ENCODE data around the gene NDUFV2.

The NDUFV2 gene

DNA sequence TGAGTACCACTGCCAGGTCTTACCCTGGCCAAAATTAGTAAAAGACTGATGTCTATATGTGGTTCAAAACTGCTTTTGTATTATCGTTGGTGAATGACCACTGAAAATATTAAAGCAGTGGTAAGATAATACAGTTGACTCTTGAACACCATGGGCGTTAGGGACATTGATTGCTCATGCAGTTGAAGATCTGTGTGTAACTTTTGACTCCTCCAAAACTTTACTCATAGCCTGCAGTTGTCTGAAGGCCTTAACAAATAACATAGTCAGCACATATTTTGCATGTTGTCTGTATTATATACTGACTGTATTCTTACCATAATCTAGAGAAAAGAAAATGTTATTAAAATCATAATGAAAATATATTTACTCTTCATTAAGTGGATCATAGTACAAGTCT lies 28.3 kb downstream of the NDUFV2 start:
- no peak for DNase-seq
- Histone ChIP-seq H3K9me3 (no peaks in the 10 kb centered on the region), H3K27me3 (no peaks in the 10 kb centered on the region), H3K4me1 (no peaks in the 10 kb centered on the region), H3K4me3 (ENCODE audit: low read depth, low read length) (no peak overlapping the region), H3K36me3 (peaks cover 19% of the 10 kb centered on the region)
- TF ChIP-seq CTCF (IDR thresholded peaks at IDR 0.05; ENCODE audit: low read depth, low read length): no peak

- Histone ChIP-seq H3K4me1 (no peaks in the 10 kb centered on the region), H3K4me3 (ENCODE audit: low read depth, low read length) (no peak overlapping the region), H3K36me3 (peaks cover 12% of the 10 kb centered on the region), H3K9me3 (no peaks in the 10 kb centered on the region), H3K27me3 (no peaks in the 10 kb centered on the region)
- no peak for TF ChIP-seq CTCF (IDR thresholded peaks at IDR 0.05; ENCODE audit: low read depth, low read length)
- no peak for DNase-seq
Measured at GRCh38 chr18:9132628-9133027, 30.1 kb downstream of the NDUFV2 start.

- TF ChIP-seq CTCF (IDR thresholded peaks at IDR 0.05; ENCODE audit: low read depth, low read length): no peak
- Histone ChIP-seq H3K4me3 (ENCODE audit: low read depth, low read length) (no peak overlapping the region), H3K27me3 (no peaks in the 10 kb centered on the region), H3K4me1 (no peaks in the 10 kb centered on the region), H3K9me3 (no peaks in the 10 kb centered on the region), H3K36me3 (peaks cover 9% of the 10 kb centered on the region)
- DNase-seq: no peak
Measured at GRCh38 chr18:9133225-9133624, 30.7 kb downstream of the NDUFV2 start.

DNA sequence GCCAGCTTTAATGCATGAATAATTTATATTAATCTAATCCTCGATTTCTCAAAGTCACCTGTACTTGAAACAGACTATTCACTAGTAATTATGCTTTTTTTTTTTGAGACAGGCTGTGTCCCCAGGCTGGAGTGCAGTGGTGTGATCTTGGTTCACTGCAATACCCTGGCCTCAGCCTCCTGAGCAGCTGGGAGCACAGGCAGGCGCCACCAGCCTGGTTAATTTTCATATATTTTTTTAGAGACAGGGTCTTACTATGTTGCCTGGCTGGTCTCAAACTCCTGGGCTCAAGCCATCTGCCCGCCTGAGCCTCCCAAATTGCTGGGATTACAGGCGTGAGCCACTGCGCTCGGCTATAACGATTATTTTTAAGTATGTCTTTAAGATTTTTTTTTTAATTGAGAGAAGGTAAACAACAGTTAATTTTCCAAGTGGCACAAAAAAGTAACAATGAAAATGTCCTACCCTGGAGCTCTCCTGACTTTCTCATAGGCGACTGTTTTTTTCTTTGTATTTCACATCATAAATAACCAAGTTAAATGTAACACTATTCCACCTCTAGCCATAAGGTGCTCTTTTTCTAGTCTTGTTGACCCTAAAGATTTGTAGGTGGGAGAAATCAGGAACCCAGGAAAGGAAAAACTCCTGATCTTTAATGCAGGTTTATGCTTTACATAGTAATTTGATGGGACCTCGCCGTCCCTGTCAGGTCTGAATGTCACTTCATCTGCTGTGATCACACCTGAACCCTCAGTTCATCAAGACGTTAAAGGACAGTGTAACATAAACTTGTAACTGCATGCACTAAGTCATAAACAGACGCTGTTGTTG lies 32.8 kb downstream of the NDUFV2 start:
- Histone ChIP-seq H3K36me3 (no peaks in the 10 kb centered on the region), H3K4me3 (ENCODE audit: low read depth, low read length) (peak overlapping the region; percentile 76), H3K9me3 (no peaks in the 10 kb centered on the region), H3K27me3 (no peaks in the 10 kb centered on the region), H3K4me1 (no peaks in the 10 kb centered on the region)
- no peak for DNase-seq
- no peak for TF ChIP-seq CTCF (IDR thresholded peaks at IDR 0.05; ENCODE audit: low read depth, low read length)

GRCh38 chr18:9135912-9136314 lies 33.4 kb downstream of the NDUFV2 start:
- no peaks in the 10 kb centered on the region for H3K36me3 ChIP-seq
- H3K4me1 ChIP-seq: no peaks in the 10 kb centered on the region
- no peak for TF ChIP-seq CTCF (IDR thresholded peaks at IDR 0.05; ENCODE audit: low read depth, low read length)
- H3K27me3 ChIP-seq: no peaks in the 10 kb centered on the region
- DNase-seq: no peak
- peak overlapping the region; percentile 76 for H3K4me3 ChIP-seq (ENCODE audit: low read depth, low read length)
- no peaks in the 10 kb centered on the region for H3K9me3 ChIP-seq
